Fibroblast of lung (primary cell): Measurements from ENCODE around the gene NOL6.

Experiments
- EZH2 ChIP-seq: IDR thresholded peaks from 2 replicates; pipeline ENCODE4 v1.5.1; 2012; ENCODE audit warnings: low read length, control low read depth, mild to moderate bottlenecking; ENCODE audit errors: missing control alignments
- TF ChIP-seq, protein P1 (sequence below), 2 donors: IDR thresholded peaks in 1 of 2; conservative IDR thresholded peaks in 1 of 2; 1 replicate in 1 of 2; 2 replicates in 1 of 2; pipeline ENCODE4 v1.5.1; 2011 to 2012; ENCODE audit warnings: low read length in 2 of 2, control low read depth in 1 of 2, inconsistent platforms in 1 of 2, low read depth in 1 of 2, mild to moderate bottlenecking in 1 of 2

DNA sequence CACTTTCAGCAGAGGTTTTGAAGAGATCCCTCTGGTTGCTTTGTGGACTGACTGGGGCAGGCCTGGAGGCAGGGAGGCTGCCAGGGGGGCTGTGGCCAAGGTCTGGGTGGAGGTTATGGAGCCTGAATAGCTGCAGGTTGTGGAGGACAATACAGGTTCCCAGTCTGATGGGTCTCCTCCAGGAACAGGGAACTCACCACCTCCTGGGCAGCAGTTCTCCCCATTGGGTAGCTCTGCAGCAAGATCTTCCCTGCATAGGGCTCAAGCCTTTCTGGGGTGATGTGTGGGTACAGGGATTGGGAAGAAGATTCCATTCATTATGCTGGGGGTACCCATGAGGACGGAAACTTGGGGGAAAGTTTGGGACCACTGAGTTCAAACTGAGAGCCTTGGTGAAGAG lies 33.1 kb downstream of the NOL6 start:
- TF ChIP-seq, protein P1, sequence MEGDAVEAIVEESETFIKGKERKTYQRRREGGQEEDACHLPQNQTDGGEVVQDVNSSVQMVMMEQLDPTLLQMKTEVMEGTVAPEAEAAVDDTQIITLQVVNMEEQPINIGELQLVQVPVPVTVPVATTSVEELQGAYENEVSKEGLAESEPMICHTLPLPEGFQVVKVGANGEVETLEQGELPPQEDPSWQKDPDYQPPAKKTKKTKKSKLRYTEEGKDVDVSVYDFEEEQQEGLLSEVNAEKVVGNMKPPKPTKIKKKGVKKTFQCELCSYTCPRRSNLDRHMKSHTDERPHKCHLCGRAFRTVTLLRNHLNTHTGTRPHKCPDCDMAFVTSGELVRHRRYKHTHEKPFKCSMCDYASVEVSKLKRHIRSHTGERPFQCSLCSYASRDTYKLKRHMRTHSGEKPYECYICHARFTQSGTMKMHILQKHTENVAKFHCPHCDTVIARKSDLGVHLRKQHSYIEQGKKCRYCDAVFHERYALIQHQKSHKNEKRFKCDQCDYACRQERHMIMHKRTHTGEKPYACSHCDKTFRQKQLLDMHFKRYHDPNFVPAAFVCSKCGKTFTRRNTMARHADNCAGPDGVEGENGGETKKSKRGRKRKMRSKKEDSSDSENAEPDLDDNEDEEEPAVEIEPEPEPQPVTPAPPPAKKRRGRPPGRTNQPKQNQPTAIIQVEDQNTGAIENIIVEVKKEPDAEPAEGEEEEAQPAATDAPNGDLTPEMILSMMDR (conservative IDR thresholded peaks at IDR 0.05 in 1 of 2, IDR thresholded peaks at IDR 0.05 in 1 of 2; ENCODE audit: low read depth in 1 of 2, low read length in 2 of 2), result no peak
- no peak for TF ChIP-seq EZH2
